NCI-H1436 treated with DMSO at 0.1 percent for 48 hours (cell line): ENCODE data around the gene ENDOV.

Source experiments
- DNase-seq: peaks from one replicate; lab custom pipeline; 2025; lab: John Stamatoyannopoulos, UW

Gene ENDOV

DNA sequence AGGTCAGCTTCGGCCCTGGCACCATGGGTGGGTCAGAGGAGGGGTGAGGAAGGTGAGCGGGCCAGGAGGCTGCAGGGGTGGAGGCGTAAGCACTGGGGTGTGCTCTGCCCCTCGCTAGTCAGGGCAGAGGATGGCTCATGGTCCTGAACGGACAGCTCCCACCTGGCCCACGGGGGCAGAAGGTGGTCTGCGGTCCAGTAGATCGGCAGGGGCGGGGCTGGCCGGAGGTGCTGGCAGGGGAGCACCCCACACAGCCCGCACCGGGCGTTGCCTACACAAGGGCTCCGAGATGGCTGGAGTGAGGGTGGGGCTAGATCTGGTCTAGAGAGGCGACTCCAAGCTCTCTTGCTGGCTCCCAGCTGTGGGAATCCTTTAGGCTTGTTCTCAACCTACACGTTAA, 53.3 kb downstream of the ENDOV start:
- no peak for DNase-seq

- DNase-seq = no peak
These were observed 54.0 kb downstream of the ENDOV start for GRCh38 chr17:80468781-80469493.

- no peak for DNase-seq
These were observed 54.7 kb downstream of the ENDOV start for GRCh38 chr17:80469667-80470066.

DNA sequence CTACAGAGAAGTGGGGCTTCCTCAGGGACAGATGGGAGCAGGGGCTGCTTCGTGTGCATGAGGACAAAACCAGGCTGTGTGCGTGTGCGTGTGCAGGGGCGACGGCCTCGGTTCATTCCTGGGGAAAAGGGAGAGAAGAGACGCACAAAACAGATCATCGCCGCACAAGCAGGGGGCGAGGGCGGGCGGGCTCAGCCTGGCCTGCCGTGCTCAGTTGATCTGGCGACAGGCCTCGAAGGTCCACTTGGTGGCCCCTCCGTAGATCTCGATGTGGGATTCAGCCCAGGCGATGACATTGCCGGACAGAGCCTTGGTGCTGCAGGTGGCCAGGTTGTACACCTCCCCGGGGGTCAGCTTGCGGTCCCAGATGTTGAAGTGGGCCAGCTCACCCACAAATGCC, 55.6 kb downstream of the ENDOV start:
- DNase-seq = no peak

GRCh38 chr17:80471922-80472321, 57.0 kb downstream of the ENDOV start:
- no peak for DNase-seq

DNA sequence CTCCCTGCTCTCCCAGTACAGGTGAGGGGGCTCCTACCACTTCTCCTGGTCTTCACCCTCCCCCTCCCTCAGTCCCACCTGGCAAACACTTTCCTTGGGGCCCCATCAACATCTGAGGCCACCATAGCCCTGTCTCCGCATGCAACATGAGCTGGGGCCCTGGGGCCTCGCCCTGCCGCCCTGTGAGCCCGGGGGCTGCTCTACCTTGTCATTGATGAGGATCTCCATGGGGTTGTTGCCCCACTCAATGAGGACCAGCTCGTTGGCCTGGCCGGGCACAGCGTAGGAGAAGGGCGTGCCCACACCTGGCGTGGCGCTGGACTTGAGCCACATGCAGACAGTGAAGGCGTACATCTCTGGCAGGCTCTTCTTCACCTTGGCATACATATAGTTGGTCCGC, 58.0 kb downstream of the ENDOV start:
- no peak for DNase-seq

DNA sequence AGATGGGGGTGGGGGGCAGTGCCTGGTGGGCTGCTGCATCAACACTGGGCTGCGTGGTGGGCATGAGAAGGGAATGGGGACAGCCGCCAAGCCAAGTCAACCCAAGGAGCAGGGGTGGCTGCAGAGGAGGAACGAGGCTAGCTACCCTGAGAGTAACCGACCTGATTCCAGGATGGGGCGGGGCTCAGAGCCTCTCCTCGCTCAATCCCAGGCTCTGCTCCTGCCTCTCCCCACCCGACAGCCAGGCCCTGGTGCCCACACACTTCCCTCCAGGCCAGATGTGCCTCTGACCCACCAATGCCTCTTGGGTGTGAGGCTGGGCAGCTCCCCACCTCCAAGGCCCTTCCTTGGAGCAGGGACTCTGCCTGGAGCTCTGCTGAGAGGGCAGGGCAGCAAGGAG, 58.7 kb downstream of the ENDOV start:
- no peak for DNase-seq

DNA sequence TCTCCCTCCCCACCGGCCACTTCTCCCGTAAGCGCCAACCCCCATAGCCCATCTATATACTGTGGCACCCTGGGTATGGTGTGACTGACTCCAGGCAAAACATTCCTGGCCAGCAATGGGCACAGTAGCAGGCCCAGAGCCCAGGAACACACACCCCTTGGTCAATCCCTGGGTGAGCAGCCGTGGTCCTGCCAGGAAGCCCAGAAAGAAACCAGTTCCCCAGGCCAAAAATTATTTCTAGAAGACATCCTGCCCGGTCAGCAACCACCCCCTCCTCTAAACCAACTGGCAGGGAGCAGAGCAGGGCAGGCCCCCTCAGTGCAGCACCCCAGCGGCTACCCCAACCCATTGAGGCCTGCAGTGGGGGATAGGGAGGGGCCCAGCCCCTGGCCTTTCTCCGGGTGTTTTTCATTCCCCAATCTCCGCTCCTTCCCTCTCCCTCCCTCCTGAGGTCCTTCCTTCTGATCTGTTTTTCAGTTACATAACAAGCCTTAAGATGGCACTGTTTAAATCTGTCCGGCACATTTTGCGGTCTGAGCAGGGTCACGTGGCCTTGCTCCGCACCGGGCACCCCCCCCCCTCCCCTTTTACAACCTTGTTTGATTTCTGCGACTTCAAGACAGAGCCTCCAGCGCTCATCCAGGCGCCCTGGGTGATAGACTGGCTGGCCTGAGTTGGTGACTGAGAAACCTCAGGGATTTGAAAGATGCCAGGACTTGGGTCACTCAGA, 59.4 kb downstream of the ENDOV start:
- no peak for DNase-seq

DNA sequence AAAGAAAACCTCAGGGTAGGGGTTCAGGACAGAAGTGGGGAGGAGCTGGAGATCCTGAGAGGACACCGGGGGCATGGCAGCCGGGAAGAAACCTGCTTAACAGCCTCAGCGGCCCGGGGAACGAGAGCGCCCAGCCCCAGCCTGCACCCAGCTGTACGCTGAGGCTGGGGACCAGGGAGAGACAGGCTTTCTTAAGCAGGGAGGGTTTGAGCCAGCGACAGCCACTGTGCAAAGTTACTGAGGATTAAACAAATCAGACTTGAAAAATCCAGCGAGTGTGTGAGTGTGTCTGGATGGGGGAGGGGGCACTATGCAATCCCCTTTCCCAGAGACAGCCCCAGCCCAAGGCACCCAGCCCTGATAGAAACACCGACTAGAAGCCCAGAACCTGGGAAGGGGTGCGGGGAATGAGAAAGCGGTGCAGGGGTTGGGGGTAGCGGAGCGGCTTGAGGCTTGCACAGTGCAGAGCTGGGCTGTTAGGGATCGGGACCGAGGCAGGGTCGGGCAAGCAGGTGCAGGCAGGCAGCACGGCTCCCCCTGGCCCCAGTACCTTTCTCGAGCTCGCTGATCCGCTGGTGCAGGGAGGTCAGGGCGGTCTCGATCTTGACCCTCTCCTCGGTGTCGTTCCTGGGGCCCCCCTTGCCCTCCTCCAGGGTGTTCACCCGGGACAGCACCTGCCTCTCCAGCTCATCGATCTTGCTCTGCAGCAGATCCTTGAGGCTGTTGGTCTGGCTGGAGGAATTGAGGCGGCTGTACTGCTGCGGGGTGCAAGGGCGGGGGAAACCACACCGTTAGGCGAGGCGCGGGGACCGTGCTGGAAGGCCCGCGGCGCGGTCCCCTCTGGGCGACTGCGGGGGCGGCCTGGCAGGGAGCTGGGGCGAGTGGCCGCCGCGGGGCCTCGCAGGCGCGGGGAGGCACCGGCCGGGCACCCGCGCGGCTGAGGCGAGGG, 60.3 kb downstream of the ENDOV start:
- DNase-seq = no peak

DNA sequence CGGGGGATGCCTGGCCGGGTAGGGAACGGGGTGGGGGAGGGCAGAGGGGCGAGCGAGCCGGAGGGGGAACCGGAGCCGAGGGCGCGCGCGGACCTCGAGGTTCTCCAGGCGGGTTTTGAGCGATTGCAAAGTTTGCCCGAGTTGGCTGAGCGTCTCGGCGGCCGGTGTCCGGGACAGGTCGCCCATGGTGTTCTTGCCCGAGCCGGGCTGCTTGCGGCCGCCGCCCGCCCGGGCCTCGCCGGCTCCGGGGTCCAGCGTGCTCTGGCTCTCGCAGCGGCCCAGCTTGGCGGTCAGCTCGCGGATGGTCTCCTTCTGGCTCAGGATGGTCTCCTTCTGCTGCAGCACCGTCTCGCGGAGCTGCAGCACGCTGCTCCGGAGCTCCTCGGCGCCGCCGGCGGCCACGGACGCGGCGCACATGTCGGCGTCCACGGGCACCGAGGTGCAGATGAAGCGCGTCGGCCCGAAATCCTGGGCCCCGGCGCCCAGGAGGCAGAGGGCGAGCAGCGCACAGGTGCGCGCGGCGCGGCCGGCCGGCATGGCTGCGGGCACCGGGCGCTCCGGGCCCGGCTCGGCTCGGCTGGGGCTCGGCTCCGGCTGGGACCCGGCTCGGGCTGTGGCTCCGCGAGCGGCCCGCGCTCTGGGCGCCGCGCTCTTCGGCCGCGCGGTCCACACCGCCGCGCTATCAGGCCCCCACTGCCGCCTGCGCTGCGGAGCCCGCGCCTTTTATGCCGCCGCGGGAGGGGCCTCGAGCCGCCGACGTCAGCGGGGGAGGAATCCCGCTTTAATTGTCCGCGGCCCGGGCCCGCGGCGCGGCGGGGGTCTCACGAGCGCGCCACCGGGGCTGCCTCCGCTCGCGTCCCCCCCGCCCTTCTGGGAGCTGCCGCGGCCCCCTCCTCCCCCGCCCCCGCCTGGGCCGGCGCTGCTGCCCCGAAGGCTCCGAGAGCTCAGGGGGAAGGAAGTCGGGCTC, 61.2 kb downstream of the ENDOV start, which contains the start of gene NPTX1:
NPTX1 (minus strand) TSS at position 698 of the 967 bp plus-strand sequence; CDS start at position 537, 161 bp downstream.
- DNase-seq = no peak

DNA sequence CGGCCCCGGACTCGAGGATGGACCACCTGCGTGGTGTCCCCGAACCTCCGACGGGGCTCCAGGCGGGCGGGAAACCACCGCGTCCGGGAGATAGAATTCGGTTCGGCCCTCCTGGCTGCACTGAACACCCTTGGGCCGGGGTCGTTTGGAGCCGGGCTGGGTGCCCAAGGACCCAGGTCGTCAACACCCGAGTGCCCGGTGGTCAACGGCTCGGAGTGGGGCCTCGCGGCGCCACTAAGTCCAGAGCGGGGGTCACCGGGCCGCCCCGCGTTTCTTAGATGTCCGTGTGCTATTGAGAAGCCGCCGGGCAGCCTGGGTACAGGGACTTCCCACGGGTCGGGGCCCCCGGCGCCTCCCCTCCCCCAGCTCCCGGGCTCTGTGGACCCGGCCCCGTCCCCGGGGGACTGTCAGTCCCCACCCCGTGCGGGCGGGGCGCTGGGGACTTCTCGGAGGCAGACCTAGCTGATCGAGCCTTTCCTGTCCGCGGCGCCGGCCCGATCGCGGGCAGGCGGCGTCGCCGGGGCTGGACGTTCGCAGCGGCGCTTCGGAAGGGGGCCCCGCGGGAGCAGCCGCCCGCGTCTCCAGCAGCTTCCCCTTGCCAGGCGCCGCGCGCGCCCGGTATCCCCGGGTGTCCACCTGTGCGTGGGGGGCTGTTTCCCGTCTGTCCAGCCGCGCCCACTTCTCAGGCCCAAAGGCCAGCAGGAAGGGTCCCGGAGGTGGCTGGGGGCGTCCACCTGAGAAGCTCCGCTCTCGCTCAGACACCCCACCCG, 62.1 kb downstream of the ENDOV start:
- DNase-seq = no peak

GRCh38 chr17:80477647-80478478, 62.9 kb downstream of the ENDOV start:
- DNase-seq = no peak

GRCh38 chr17:80478487-80479245, 63.7 kb downstream of the ENDOV start:
- DNase-seq = no peak

- no peak for DNase-seq
These were observed 64.2 kb downstream of the ENDOV start for GRCh38 chr17:80479246-80479566.

- no peak for DNase-seq
These were observed 65.3 kb downstream of the ENDOV start for GRCh38 chr17:80480248-80480647.

- no peak for DNase-seq
These were observed 66.5 kb downstream of the ENDOV start for GRCh38 chr17:80481284-80482057.

DNA sequence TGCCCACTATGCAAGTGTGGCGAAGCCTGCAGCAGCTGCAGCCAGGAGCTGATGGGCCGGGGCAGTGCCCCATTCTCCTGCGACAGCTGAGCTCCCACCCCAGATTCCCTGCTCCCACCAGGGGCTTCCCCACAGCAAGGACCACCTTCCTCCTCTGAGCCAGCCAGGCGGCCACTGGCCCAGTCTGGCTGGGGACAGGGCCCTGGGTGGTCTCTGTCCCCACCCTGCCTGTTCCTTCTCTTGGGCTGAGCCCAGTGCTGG, 67.0 kb downstream of the ENDOV start:
- DNase-seq = no peak

DNA sequence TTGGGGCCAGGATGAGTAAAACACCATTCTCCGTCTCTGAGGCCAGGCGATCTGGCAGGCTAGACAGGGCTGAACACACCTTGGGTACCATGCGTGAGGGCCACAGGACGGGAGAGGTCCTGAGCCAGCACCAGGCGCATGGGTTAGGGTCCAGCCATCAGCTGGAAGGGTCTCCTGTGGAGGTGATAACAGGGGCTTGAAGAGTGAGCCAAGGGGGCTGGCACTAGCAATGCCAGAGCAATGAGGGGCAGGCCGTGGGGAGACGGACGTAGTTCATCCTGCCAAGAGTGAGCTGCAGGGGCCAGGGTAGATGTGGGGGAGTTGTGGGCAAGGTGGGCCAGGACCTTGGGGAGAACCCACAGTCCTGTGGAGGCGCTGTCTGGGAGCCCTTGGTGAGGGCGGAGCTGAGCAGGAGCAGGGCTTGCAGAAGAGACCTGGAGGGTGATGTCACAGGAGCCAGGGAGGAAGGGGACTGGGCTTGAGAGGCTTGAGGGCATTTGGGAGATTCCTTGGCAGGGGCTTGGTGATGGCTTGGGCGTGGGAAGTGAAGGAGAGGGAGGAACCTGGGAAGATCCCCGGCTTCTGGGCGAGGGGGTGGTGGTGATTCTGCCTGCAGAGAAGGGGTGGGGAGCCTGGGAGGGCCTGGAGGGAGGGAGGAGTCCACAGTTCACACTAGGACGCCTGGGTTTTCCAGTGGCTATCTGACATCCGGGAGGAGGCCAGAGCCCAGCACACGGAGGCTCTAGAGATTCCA, 67.8 kb downstream of the ENDOV start:
- no peak for DNase-seq
